NT2/D1 (cell line): ENCODE measurements around the gene SPATA9.

Source experiments
- SUZ12 ChIP-seq: IDR thresholded peaks from 2 replicates; pipeline ENCODE4 v1.6.1; 2011; ENCODE audit not compliant: insufficient read length, insufficient read depth; ENCODE audit errors: extremely low read depth
- YY1 ChIP-seq: IDR thresholded peaks from 2 replicates; pipeline ENCODE4 v1.6.1; 2011; ENCODE audit not compliant: insufficient read length, insufficient read depth
- ZNF274 ChIP-seq: IDR thresholded peaks from 2 replicates; pipeline ENCODE4 v1.6.1; 2011; ENCODE audit warnings: mild to moderate bottlenecking, low read depth, low read length

DNA sequence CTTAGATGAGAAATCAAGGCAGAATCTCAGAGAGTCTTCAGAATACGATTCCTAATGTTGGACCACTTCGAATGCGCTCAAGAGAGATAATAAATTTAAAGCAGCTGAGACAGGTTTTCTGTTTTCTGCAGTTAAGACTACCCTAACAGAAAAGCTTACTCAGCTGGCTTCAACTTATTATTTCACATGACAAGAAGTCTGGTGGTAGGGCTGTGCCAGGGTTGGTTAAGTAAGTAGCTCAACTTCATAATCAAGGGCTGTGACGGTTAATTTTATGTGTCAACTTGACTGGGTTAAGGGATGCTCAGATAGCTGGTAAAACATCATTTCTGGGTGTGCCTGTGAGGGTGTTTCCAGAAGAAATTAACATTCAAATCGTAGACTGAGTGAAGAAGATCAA, 59.1 kb downstream of the SPATA9 start:
- TF ChIP-seq YY1 (no peak), SUZ12 (no peak), ZNF274 (no peak)
